ENCODE data around the gene MT1F. TPM values are rescaled to one million over a fixed set of nuclear protein-coding genes. Genes with fewer than 3 reads are reported as not detected.

MT1F gene
- total RNA-seq = 2.1 and 3.3 TPM in 2 replicates

- Histone ChIP-seq H3K9me3 (ENCODE audit: low read depth, low read length) (no peaks in the 10 kb centered on the region), H3K27ac (ENCODE audit: low read depth, low read length) (no peak within 1 kb of the TSS), H3K36me3 (ENCODE audit: insufficient read depth, low read length) (no peaks in the 10 kb centered on the region), H3K4me3 (ENCODE audit: insufficient read depth, low read length) (peak within 1 kb of the TSS; percentile 54), H3K4me1 (ENCODE audit: insufficient read depth, low read length) (peaks cover 7% of the 10 kb centered on the region), H4K20me1 (ENCODE audit: insufficient read depth, low read length) (no peaks in the 10 kb centered on the region), H2AFZ (ENCODE audit: low read length) (peak within 1 kb of the TSS; percentile 62), H3K4me2 (ENCODE audit: insufficient read depth, low read length) (peak within 1 kb of the TSS; percentile 71), H3K79me2 (ENCODE audit: insufficient read depth, low read length) (no peaks in the 10 kb centered on the region), H3K27me3 (ENCODE audit: insufficient read depth, low read length) (peaks cover 54% of the 10 kb centered on the region)
- no peak for TF ChIP-seq CTCF (IDR thresholded peaks at IDR 0.05; ENCODE audit: extremely low read depth, low read depth, low read length)
- no peak for DNase-seq (ENCODE audit: insufficient read length, low spot score, missing footprints)
These were observed at the start of gene MT1F for GRCh38 chr16:56657555-56658326. Gene MT1F, plus strand, starts transcription at chr16:56657959. Its CDS starts 100 bp downstream, at chr16:56658059.

GRCh38 chr16:56608043-56608875, 49.5 kb upstream of the MT1F start, which contains the start of gene MT2A:
Gene MT2A, plus strand, starts transcription at chr16:56608584. Its CDS starts 72 bp downstream, at chr16:56608656.
- TF ChIP-seq CTCF (IDR thresholded peaks at IDR 0.05; ENCODE audit: extremely low read depth, low read depth, low read length) = no peak
- H3K27ac ChIP-seq (ENCODE audit: low read depth, low read length) = peak within 1 kb of the TSS; percentile 98
- peak within 1 kb of the TSS; percentile 79 for H3K4me3 ChIP-seq (ENCODE audit: insufficient read depth, low read length)
- no peaks in the 10 kb centered on the region for H3K27me3 ChIP-seq (ENCODE audit: insufficient read depth, low read length)
- H3K4me1 ChIP-seq (ENCODE audit: insufficient read depth, low read length) = peaks cover 66% of the 10 kb centered on the region
- H3K4me2 ChIP-seq (ENCODE audit: insufficient read depth, low read length) = peak within 1 kb of the TSS; percentile 83
- no peaks in the 10 kb centered on the region for H3K9me3 ChIP-seq (ENCODE audit: low read depth, low read length)
- no peaks in the 10 kb centered on the region for H3K36me3 ChIP-seq (ENCODE audit: insufficient read depth, low read length)
- peak within 1 kb of the TSS; percentile 47 for H2AFZ ChIP-seq (ENCODE audit: low read length)
- peak; percentile 95 for DNase-seq (ENCODE audit: insufficient read length, low spot score, missing footprints)
- H3K79me2 ChIP-seq (ENCODE audit: insufficient read depth, low read length) = no peaks in the 10 kb centered on the region
- no peaks in the 10 kb centered on the region for H4K20me1 ChIP-seq (ENCODE audit: insufficient read depth, low read length)

- H3K4me1 ChIP-seq (ENCODE audit: insufficient read depth, low read length) = peaks cover 70% of the 10 kb centered on the region
- no peak for TF ChIP-seq CTCF (IDR thresholded peaks at IDR 0.05; ENCODE audit: extremely low read depth, low read depth, low read length)
- H3K4me2 ChIP-seq (ENCODE audit: insufficient read depth, low read length) = peak overlapping the region; percentile 83
- H3K79me2 ChIP-seq (ENCODE audit: insufficient read depth, low read length) = no peaks in the 10 kb centered on the region
- H3K9me3 ChIP-seq (ENCODE audit: low read depth, low read length) = no peaks in the 10 kb centered on the region
- peak overlapping the region; percentile 45 for H2AFZ ChIP-seq (ENCODE audit: low read length)
- H3K27ac ChIP-seq (ENCODE audit: low read depth, low read length) = peak overlapping the region; percentile 98
- H3K4me3 ChIP-seq (ENCODE audit: insufficient read depth, low read length) = peak overlapping the region; percentile 79
- no peaks in the 10 kb centered on the region for H3K27me3 ChIP-seq (ENCODE audit: insufficient read depth, low read length)
- no peak for DNase-seq (ENCODE audit: insufficient read length, low spot score, missing footprints)
- H4K20me1 ChIP-seq (ENCODE audit: insufficient read depth, low read length) = no peaks in the 10 kb centered on the region
- H3K36me3 ChIP-seq (ENCODE audit: insufficient read depth, low read length) = no peaks in the 10 kb centered on the region
These were observed 48.8 kb upstream of the MT1F start for GRCh38 chr16:56608876-56609462.
